Right renal pelvis (tissue), 4 donors: ENCODE measurements around the gene ZNF423. TPM values are rescaled to one million over a fixed set of nuclear protein-coding genes. Genes with fewer than 3 reads are reported as not detected.
A peak's percentile ranks its signal among the peaks of the same experiment; 100 is the strongest.

Experiments
- DNase-seq, 4 donors: peaks; one replicate each; pipeline ENCODE4 v3.0.0-alpha.2; 2013; ENCODE audit warnings: low read depth in 4 of 4, low spot score in 3 of 4, missing footprints in 1 of 4
- polyA plus RNA-seq, 4 donors: library from polyadenylated mRNA; unstranded; fragments of 120-200 nt; gene quantifications; one replicate each; pipeline ENCODE4 v1.2.1, GENCODE V29; 2013; ENCODE audit not compliant: insufficient read length in 4 of 4

The ZNF423 gene
- polyA plus RNA-seq, 4 donors, result 26.0 to 28.4 (median 27.2) TPM

- DNase-seq, result peak in 1 of 4 donors; percentile 58
Measured at GRCh38 chr16:49701789-49702494, 154.0 kb downstream of the ZNF423 start.

GRCh38 chr16:49701065-49701685 lies 154.7 kb downstream of the ZNF423 start:
- DNase-seq, result no peak

GRCh38 chr16:49700251-49701064 lies 155.5 kb downstream of the ZNF423 start:
- DNase-seq, result peak in 1 of 4 donors; percentile 65

- no peak for DNase-seq
Measured at GRCh38 chr16:49699841-49700175, 156.1 kb downstream of the ZNF423 start.

GRCh38 chr16:49698931-49699840 lies 156.7 kb downstream of the ZNF423 start:
- no peak for DNase-seq

GRCh38 chr16:49698453-49698815 lies 157.5 kb downstream of the ZNF423 start:
- no peak for DNase-seq

- DNase-seq, result no peak
Measured at GRCh38 chr16:49697631-49698452, 158.1 kb downstream of the ZNF423 start.

GRCh38 chr16:49696414-49697101 lies 159.4 kb downstream of the ZNF423 start:
- DNase-seq, result no peak

- no peak for DNase-seq
Measured at GRCh38 chr16:49695782-49696413, 160.0 kb downstream of the ZNF423 start.

GRCh38 chr16:49693445-49693844 lies 162.5 kb downstream of the ZNF423 start:
- DNase-seq, result no peak

GRCh38 chr16:49690778-49691177 lies 165.1 kb downstream of the ZNF423 start:
- no peak for DNase-seq

- no peak for DNase-seq
Measured at GRCh38 chr16:49688036-49688697, 167.7 kb downstream of the ZNF423 start.

GRCh38 chr16:49687476-49688002 lies 168.4 kb downstream of the ZNF423 start:
- DNase-seq, result no peak

- no peak for DNase-seq
Measured at GRCh38 chr16:49684696-49685095, 171.2 kb downstream of the ZNF423 start.

- no peak for DNase-seq
Measured at GRCh38 chr16:49682577-49683165, 173.2 kb downstream of the ZNF423 start.

- DNase-seq, result no peak
Measured at GRCh38 chr16:49681217-49681883, 174.6 kb downstream of the ZNF423 start.

GRCh38 chr16:49679095-49679494 lies 176.8 kb downstream of the ZNF423 start:
- DNase-seq, result no peak
